Stimulated activated CD4-positive, alpha-beta T cell treated with anti-CD3 and anti-CD28 coated beads, Interleukin-4, amount 100 ng/mL, for 4 hours (primary cell): ENCODE results near the gene HPX.

Source experiments
- DNase-seq, 2 experiments: peaks; one replicate each; pipeline ENCODE4 v3.0.0-alpha.2; 2020

Gene HPX

GRCh38 chr11:6440906-6441358, at the start of gene HPX:
Gene HPX, minus strand, starts transcription at chr11:6440987. Its CDS starts 24 bp downstream, at chr11:6440963.
- DNase-seq = no peak

GRCh38 chr11:6489306-6489705, 48.5 kb upstream of the HPX start:
- DNase-seq = no peak

GRCh38 chr11:6488821-6489220, 48.0 kb upstream of the HPX start:
- DNase-seq = no peak

GRCh38 chr11:6488342-6488741, 47.6 kb upstream of the HPX start:
- DNase-seq = no peak

GRCh38 chr11:6486938-6487337, 46.2 kb upstream of the HPX start:
- no peak for DNase-seq

GRCh38 chr11:6486256-6486655, 45.5 kb upstream of the HPX start:
- DNase-seq = no peak

GRCh38 chr11:6485661-6486060, 44.9 kb upstream of the HPX start:
- DNase-seq = no peak

GRCh38 chr11:6483015-6483414, 42.2 kb upstream of the HPX start:
- no peak for DNase-seq

- DNase-seq = no peak
Measured at GRCh38 chr11:6482441-6482840, 41.7 kb upstream of the HPX start.

GRCh38 chr11:6481924-6482275, 41.1 kb upstream of the HPX start:
- no peak for DNase-seq

- peak; percentile 93 to 97 for DNase-seq
Measured at GRCh38 chr11:6481012-6481923, 40.5 kb upstream of the HPX start, which contains the start of the genes ARFIP2 and TIMM10B. Gene ARFIP2, minus strand, starts transcription at chr11:6481331. Its CDS starts 910 bp downstream, at chr11:6480421. Gene TIMM10B, plus strand, starts transcription at chr11:6481501. Its CDS starts 16 bp downstream, at chr11:6481517.

GRCh38 chr11:6480299-6480914, 39.6 kb upstream of the HPX start:
- DNase-seq = no peak

GRCh38 chr11:6476571-6476970, 35.8 kb upstream of the HPX start:
- no peak for DNase-seq

GRCh38 chr11:6475936-6476335, 35.1 kb upstream of the HPX start:
- DNase-seq = no peak

- DNase-seq = no peak
Measured at GRCh38 chr11:6474806-6475500, 34.2 kb upstream of the HPX start.

- DNase-seq = no peak
Measured at GRCh38 chr11:6474413-6474792, 33.6 kb upstream of the HPX start.

- peak; percentile 68 to 73 for DNase-seq
Measured at GRCh38 chr11:6473451-6474412, 32.9 kb upstream of the HPX start, which contains the start of gene TRIM3. Gene TRIM3, minus strand, starts transcription at chr11:6473941. Its CDS starts 8,246 bp downstream, at chr11:6465695.

- no peak for DNase-seq
Measured at GRCh38 chr11:6472934-6473333, 32.1 kb upstream of the HPX start.

GRCh38 chr11:6469599-6469998, 28.8 kb upstream of the HPX start:
- DNase-seq = no peak

- no peak for DNase-seq
Measured at GRCh38 chr11:6468712-6469495, 28.1 kb upstream of the HPX start.

GRCh38 chr11:6459099-6459450, 18.3 kb upstream of the HPX start:
- no peak for DNase-seq
